CD4-positive, alpha-beta T cell treated with Interleukin-1 beta for 1 hour (primary cell): ENCODE measurements around the gene ESYT1.

ENCODE experiments used
- DNase-seq, 2 donors: peaks; one replicate each; pipeline ENCODE4 v3.0.0-alpha.2; 2020 to 2022

Gene ESYT1

GRCh38 chr12:56127888-56128669 lies at the start of gene ESYT1:
Gene ESYT1, plus strand, starts transcription at chr12:56128267. Its CDS starts 53 bp downstream, at chr12:56128320.
- peak; percentile 99 for DNase-seq

GRCh38 chr12:56078427-56078826 lies 49.6 kb upstream of the ESYT1 start:
- DNase-seq = no peak

GRCh38 chr12:56078931-56079722 lies 48.9 kb upstream of the ESYT1 start:
- peak; percentile 42 to 48 for DNase-seq

- peak; percentile 54 to 59 for DNase-seq
Observed at GRCh38 chr12:56079723-56080555, 48.1 kb upstream of the ESYT1 start, which contains the start of gene ERBB3. Gene ERBB3, plus strand, starts transcription at chr12:56080165. Its CDS starts 136 bp downstream, at chr12:56080301.

- no peak for DNase-seq
Observed at GRCh38 chr12:56080556-56081138, 47.4 kb upstream of the ESYT1 start.

- no peak for DNase-seq
Observed at GRCh38 chr12:56081393-56082347, 46.4 kb upstream of the ESYT1 start.

GRCh38 chr12:56082382-56082781 lies 45.7 kb upstream of the ESYT1 start:
- no peak for DNase-seq

GRCh38 chr12:56082967-56083366 lies 45.1 kb upstream of the ESYT1 start:
- no peak for DNase-seq

GRCh38 chr12:56084958-56085543 lies 43.0 kb upstream of the ESYT1 start:
- DNase-seq = peak in 1 of 2 donors; percentile 24

GRCh38 chr12:56086096-56086495 lies 42.0 kb upstream of the ESYT1 start:
- DNase-seq = no peak

- DNase-seq = no peak
Observed at GRCh38 chr12:56086608-56087007, 41.5 kb upstream of the ESYT1 start.

GRCh38 chr12:56087220-56087619 lies 40.8 kb upstream of the ESYT1 start:
- no peak for DNase-seq

- DNase-seq = no peak
Observed at GRCh38 chr12:56097738-56098137, 30.3 kb upstream of the ESYT1 start.

GRCh38 chr12:56098592-56098991 lies 29.5 kb upstream of the ESYT1 start:
- DNase-seq = no peak

GRCh38 chr12:56099787-56100186 lies 28.3 kb upstream of the ESYT1 start:
- no peak for DNase-seq

- no peak for DNase-seq
Observed at GRCh38 chr12:56101045-56101444, 27.0 kb upstream of the ESYT1 start.

- no peak for DNase-seq
Observed at GRCh38 chr12:56102683-56103065, 25.4 kb upstream of the ESYT1 start.

GRCh38 chr12:56103066-56103711 lies 24.9 kb upstream of the ESYT1 start:
- DNase-seq = peak in 1 of 2 donors; percentile 49

GRCh38 chr12:56103823-56104108 lies 24.3 kb upstream of the ESYT1 start:
- no peak for DNase-seq

GRCh38 chr12:56104109-56104814 lies 23.8 kb upstream of the ESYT1 start, which contains the start of gene PA2G4:
Gene PA2G4, plus strand, starts transcription at chr12:56104559. Its CDS starts 179 bp downstream, at chr12:56104738.
- peak; percentile 98 for DNase-seq
